ENCODE data around the gene JMJD1C. TPM values are rescaled to one million over a fixed set of nuclear protein-coding genes. Genes with fewer than 3 reads are reported as not detected.
A peak's percentile ranks its signal among the peaks of the same experiment; 100 is the strongest.
"Not testable (repeated sequence)": the region's sequence is repeated elsewhere in the genome, so short reads cannot be mapped to it uniquely, and the experiment has no call there.

The JMJD1C gene
- total and polyA plus RNA-seq, 2 donors: 27.8 to 273 TPM

DNA sequence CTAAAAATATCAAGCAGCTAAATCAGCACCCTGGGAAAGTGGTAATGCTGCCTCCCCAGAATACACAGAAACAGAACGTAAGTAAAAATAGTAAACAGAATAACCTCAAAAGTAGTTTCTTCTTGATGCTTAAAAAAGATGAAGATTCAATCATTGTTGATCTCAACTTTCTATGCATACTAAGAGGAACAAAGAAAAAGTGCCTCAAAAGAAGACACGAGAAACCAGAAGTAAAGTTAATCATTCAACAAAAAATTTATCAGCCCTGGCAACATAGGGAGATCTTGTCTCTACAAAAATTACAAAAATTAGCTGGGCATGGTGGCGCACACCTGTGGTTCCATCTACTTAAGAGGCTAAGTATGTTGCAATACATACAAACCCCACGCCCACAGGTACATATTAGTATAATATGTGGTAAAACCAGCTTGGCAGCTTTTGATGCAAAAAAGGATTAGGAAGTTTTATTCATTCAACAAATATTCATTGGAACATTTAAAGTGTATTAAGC is 179.0 kb downstream of the JMJD1C start:
- 91% methylated on average over 4 of the region's 4 CpGs for WGBS
- DNase-seq (ENCODE audit: extremely low spot score): no peak
- no peaks in the 10 kb centered on the region for H3K36me3 ChIP-seq (ENCODE audit: insufficient read depth)

DNA sequence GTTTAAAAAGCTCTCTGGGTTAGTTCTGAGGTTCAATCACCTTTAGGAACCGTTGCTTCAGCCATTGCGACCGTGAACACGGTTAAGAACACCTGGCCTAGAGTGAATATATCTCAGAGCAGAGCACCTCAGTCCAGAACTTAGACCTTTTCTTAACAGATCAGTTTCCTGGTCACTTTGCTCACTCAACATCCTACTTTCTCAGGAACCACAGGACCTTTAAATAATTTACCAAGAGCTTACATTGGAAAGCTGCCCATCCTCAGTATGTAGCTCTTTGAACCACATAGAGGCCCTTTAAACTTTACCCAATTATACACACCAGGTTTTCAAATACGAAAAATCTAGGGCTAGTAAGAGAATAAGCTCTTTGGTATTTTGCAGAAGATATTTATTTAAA is 179.4 kb downstream of the JMJD1C start:
- Histone ChIP-seq H3K36me3 (ENCODE audit: insufficient read depth) (no peaks in the 10 kb centered on the region), H3K4me1 (ENCODE audit: insufficient read depth) (no peaks in the 10 kb centered on the region), H3K27ac (ENCODE audit: low read depth) (no peak overlapping the region), H3K4me3 (ENCODE audit: low read depth, low read length) (no peak overlapping the region)
- no peak for DNase-seq (ENCODE audit: extremely low spot score)
- WGBS: 90% methylated on average over 5 of the region's 5 CpGs

More for the DNA sequence above, 179.0 kb downstream of the JMJD1C start:
- H3K4me1 ChIP-seq (ENCODE audit: insufficient read depth): no peaks in the 10 kb centered on the region
- no peak overlapping the region for H3K4me3 ChIP-seq (ENCODE audit: low read depth, low read length)
- no peak overlapping the region for H3K27ac ChIP-seq (ENCODE audit: low read depth)

DNA sequence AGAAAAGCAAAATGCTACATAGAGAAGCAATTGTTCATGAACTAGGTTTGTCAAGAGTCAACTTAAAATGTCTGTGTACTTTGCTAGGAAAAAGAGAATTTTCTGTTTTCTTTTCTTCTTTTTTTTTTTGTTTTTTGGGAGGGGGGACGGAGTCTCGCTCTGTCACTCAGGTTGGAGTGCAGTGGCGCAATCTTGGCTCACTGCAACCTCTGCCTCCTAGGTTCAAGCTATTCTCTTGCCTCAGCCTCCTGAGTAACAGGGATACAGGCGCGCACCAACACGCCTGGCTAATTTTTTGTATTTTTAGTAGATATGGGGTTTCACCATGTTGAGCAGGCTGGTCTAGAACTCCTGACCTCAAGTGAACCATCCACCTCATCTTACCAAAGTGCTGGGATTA is 181.9 kb downstream of the JMJD1C start:
- H3K4me3 ChIP-seq (ENCODE audit: low read depth, low read length); H3K27ac ChIP-seq (ENCODE audit: low read depth); H3K4me1 ChIP-seq (ENCODE audit: insufficient read depth); DNase-seq (ENCODE audit: extremely low spot score); H3K36me3 ChIP-seq (ENCODE audit: insufficient read depth): not testable (repeated sequence)
- WGBS: 97% methylated on average over 6 of the region's 6 CpGs

DNA sequence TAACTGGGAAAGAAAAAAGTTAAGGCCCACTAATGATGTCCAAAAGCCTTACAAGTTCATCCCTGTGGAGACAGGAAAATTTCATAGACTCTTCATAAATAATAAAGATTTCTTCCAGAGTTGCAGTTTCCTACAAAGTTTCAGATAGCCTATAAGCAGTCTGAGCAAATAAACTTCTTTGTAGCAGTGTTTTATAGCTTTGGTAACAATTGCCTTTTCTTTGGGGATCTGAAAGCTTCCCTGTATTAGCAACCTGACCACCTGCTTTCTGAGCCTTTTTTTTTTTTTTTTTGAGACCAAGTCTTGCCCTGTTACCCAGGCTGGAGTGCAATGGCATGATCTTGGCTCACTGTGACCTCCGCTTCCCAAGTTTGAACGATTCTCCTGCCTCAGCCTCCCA is 182.7 kb downstream of the JMJD1C start:
- WGBS: 94% methylated on average over 2 of the region's 2 CpGs
- Histone ChIP-seq H3K36me3 (ENCODE audit: insufficient read depth) (no peaks in the 10 kb centered on the region), H3K4me1 (ENCODE audit: insufficient read depth) (no peaks in the 10 kb centered on the region), H3K27ac (ENCODE audit: low read depth) (no peak overlapping the region), H3K4me3 (ENCODE audit: low read depth, low read length) (no peak overlapping the region)
- DNase-seq (ENCODE audit: extremely low spot score): no peak

DNA sequence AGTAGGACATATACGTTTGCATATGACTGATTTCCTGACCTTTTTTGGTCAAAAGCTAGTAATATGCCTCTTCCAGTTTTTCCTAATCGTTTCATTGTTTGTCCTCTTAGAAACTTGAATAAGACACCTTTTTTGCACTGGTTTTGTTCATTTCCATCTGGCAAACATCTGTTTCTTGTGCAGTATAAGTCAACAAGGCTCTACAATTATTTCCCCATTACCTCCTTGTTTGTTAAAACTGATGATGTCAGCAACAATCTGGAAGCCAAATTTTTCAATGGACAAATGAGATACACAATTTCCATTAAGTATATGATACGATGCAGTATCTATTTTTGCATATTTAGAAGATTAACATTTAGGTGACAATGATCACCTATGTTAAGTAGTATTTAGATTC is 183.8 kb downstream of the JMJD1C start:
- H3K4me1 ChIP-seq (ENCODE audit: insufficient read depth): no peaks in the 10 kb centered on the region
- no peak for DNase-seq (ENCODE audit: extremely low spot score)
- H3K36me3 ChIP-seq (ENCODE audit: insufficient read depth): no peaks in the 10 kb centered on the region
- 72% methylated on average over 3 of the region's 3 CpGs for WGBS
- H3K4me3 ChIP-seq (ENCODE audit: low read depth, low read length): no peak overlapping the region
- H3K27ac ChIP-seq (ENCODE audit: low read depth): no peak overlapping the region

DNA sequence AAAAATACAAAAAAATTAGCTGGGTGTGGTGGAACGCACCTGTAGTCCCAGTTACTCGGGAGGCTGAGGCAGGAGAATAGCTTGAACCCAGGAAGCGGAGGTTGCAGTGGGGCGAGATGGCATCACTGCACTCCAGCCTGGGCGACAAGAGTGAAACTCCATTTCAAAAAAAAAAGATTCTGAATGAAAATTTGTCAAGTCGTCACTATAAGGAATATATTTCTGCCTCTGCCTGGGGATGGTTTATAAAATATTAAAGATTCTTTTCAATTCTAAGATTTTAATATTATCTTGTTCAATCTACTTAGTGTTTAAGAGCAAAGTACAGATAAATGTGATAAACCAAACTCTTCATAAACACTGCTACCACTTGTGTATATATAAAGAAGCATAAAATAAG is 185.4 kb downstream of the JMJD1C start:
- H3K4me3 ChIP-seq (ENCODE audit: low read depth, low read length): no peak overlapping the region

DNA sequence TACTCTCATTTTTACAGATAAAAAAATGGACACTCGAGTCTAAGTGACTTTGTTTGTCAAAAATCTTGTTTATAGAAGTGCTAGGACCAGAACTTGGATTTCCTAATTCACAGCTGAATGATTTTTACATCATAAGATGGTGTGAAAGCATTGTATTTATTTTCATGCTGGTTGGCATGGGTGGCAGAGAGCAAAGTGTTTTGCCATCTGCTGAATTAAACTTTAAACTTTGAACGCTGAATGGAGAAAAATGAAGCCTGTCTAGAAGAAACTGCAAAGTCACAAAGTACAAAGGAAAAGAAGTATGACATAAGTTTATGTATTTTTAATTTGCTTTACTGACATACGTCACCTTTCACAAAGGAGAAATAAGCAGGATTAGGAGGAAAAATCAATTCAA is 190.7 kb downstream of the JMJD1C start:
- no peaks in the 10 kb centered on the region for H3K4me1 ChIP-seq (ENCODE audit: insufficient read depth)
- no peak for DNase-seq (ENCODE audit: extremely low spot score)
- 88% methylated on average over 3 of the region's 3 CpGs for WGBS
- H3K4me3 ChIP-seq (ENCODE audit: low read depth, low read length): no peak overlapping the region
- H3K27ac ChIP-seq (ENCODE audit: low read depth): no peak overlapping the region
- no peaks in the 10 kb centered on the region for H3K36me3 ChIP-seq (ENCODE audit: insufficient read depth)

More for the DNA sequence above, 185.4 kb downstream of the JMJD1C start:
- Histone ChIP-seq H3K36me3 (ENCODE audit: insufficient read depth) (no peaks in the 10 kb centered on the region), H3K4me1 (ENCODE audit: insufficient read depth) (no peaks in the 10 kb centered on the region), H3K27ac (ENCODE audit: low read depth) (no peak overlapping the region)
- DNase-seq (ENCODE audit: extremely low spot score): no peak
- 97% methylated on average over 6 of the region's 6 CpGs for WGBS

DNA sequence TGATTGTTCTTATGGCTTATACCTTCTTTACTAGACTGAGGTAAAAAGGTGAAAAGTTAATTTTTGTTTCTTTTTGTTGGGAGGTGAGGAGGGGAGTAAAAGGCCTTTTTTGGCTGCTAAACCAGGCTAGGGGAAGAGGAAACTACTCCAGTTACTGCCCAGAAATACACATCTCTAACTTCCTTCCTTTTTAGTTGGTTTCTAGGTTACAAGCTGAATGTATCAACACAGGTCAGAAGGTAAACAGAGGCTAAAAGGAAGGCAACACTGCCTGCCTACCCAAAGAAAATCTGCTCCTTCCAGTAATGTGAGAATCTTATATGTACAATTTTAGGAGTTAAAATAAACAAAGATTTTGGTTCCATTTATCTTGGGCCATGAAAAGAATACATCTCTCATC is 192.2 kb downstream of the JMJD1C start:
- no peaks in the 10 kb centered on the region for H3K4me1 ChIP-seq (ENCODE audit: insufficient read depth)
- peak overlapping the region; percentile 2 for H3K27ac ChIP-seq (ENCODE audit: low read depth)
- H3K36me3 ChIP-seq (ENCODE audit: insufficient read depth): no peaks in the 10 kb centered on the region
- H3K4me3 ChIP-seq (ENCODE audit: low read depth, low read length): no peak overlapping the region
- DNase-seq (ENCODE audit: extremely low spot score): no peak

DNA sequence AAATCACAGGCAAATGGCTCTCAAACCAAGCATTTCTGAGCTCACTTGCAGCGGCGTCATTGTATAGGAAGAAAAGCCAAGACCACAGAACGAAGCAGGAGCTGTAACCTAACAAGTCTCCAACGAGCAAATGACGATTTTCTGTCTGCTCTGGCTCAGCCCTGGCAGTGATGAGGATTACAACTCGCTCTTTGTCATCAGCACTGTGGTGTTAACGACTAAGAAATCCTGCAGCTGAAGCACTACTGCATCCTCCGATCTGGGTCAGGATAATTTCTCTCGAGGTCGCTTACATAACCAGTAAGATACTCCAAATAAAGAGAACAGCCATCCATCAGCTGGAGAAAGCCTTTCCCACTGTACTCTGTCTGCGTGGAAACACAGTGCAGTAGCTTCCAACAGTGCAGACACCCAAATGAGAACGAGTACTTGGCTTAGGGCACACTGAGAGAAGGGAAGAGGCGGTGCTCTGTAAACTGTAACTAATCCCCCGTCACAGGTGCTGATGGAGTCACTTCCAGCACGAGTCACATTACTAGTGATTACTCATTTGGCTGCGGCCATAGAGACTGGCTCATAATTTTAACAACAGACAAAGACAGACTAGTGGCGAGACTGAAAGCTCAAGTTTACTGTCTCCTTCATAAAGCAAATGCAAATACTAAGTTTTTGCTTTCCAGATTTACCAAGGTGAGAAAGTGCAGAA is 196.8 kb downstream of the JMJD1C start:
- H3K4me3 ChIP-seq (ENCODE audit: low read depth, low read length): peak overlapping the region; percentile 47
- peak overlapping the region; percentile 76 for H3K27ac ChIP-seq (ENCODE audit: low read depth)
- under 1% methylated on average over 17 of the region's 17 CpGs for WGBS
- H3K4me1 ChIP-seq (ENCODE audit: insufficient read depth): no peaks in the 10 kb centered on the region
- DNase-seq (ENCODE audit: extremely low spot score): peak; percentile 89
- H3K36me3 ChIP-seq (ENCODE audit: insufficient read depth): no peaks in the 10 kb centered on the region

DNA sequence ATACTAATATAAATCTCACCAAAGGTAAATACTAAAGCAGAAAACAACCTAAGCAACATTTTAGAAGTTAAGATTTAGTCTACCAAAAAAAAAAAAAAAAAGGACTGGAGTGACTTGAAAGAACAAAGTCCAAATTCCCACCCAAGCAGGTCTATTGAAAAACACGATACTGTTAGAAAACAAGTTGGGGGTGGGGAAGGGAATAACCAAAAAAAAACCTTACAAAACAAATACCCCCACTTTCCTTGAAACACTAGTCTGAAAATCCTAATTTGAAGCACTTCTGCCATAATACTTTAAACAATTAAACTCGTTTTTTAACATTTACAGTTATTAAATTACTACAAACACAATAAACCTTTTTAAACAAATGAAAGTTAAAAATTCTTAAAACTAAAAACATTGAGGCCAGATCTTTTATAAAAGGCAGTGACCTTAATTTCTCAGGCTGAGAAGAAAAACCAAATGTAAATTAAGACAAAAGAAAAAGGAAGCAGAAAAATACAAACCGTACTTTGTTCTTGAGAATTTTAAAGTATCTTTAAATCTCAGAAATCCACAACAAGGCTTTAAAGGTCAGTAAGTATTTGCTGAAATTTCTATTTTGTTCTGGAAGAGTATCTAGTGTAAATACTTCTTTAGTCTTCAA is 197.5 kb downstream of the JMJD1C start:
- WGBS: under 1% methylated on average over 3 of the region's 3 CpGs

DNA sequence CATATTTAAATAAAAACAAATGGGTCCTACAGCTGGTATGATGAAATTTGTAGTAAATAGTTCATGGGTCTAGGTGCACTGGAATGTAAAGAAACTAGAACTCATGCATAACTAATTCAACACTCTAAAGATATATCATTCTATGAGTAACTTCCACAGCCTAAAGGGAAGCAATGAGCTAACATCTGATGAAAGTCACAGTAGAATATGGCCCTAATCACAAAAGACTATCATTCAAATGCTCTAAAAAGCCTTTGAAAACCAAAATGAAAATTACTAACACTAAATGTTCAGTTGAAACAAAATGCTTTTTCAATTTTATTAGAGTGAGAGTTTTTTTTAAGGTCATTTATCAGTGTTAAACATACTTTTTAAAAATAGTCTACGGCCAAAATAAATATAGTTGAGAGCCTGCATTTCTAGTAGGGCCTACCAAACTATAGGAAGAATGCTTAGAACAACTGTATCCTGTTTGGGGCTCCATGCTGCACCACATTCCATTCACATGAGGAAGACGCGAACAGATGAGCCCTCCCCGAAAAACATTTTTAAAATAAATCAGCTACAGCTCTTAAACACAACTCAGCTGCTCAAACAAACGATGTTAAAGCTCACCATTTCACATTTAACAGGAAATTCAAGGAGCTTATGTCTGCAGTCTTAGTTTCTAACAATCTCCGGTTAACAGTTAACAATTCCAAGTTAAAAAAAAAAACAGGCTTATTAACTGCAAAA is 198.2 kb downstream of the JMJD1C start:
- DNase-seq (ENCODE audit: extremely low spot score): peak; percentile 79
- H3K27ac ChIP-seq (ENCODE audit: low read depth): peak overlapping the region; percentile 64
- under 1% methylated on average over 6 of the region's 6 CpGs for WGBS
- H3K4me3 ChIP-seq (ENCODE audit: low read depth, low read length): peak overlapping the region; percentile 49
- H3K4me1 ChIP-seq (ENCODE audit: insufficient read depth): no peaks in the 10 kb centered on the region
- H3K36me3 ChIP-seq (ENCODE audit: insufficient read depth): no peaks in the 10 kb centered on the region

More for the DNA sequence above, 197.5 kb downstream of the JMJD1C start:
- H3K4me1 ChIP-seq (ENCODE audit: insufficient read depth): no peaks in the 10 kb centered on the region
- peak overlapping the region; percentile 49 for H3K4me3 ChIP-seq (ENCODE audit: low read depth, low read length)
- H3K36me3 ChIP-seq (ENCODE audit: insufficient read depth): no peaks in the 10 kb centered on the region
- DNase-seq (ENCODE audit: extremely low spot score): no peak
- H3K27ac ChIP-seq (ENCODE audit: low read depth): peak overlapping the region; percentile 76

DNA sequence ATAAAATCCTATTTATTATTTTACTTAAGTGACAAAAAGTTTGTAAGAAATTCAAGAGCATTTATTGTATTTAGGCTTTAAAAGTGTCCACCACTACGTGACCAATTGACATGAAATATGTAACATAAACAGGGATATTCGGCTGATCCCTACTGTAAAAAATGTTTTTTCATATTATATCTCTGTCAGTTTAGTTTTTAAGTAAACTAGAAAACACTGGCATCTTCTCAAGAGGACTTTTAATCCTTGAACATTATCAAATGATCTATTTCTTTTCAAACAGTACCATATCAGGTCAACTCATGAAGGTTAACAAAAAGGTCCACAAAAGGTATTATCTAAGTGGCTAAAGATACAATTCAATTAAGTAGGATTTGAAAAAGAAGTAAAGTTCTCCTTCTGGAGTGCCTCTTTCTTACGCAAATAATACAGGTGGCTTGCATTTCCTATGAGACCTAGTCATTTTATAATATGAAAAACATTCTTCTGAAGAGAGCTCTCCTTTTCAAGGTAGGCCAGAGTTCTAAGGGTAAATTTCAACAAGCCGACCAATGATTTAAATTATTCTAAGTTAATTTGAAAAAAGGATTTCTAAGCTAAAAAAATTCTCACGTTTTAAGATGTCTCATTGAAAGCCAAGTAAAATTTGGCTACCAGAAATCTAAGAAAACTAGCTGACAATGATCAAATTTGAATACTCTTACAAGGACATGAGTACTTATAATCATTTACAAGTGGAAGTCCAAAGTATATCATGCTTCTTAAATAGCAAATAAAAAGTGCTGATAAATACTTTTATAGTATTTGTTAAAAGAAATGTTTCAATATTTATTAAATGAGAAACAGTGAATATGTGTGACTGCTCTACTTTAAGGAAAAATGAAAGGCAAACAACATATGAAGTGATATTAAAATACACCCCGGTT is 199.1 kb downstream of the JMJD1C start:
- WGBS: 11% methylated on average over 6 of the region's 6 CpGs
- DNase-seq (ENCODE audit: extremely low spot score): no peak
- Histone ChIP-seq H3K36me3 (ENCODE audit: insufficient read depth) (no peaks in the 10 kb centered on the region), H3K4me3 (ENCODE audit: low read depth, low read length) (peak overlapping the region; percentile 28), H3K27ac (ENCODE audit: low read depth) (peak overlapping the region; percentile 59), H3K4me1 (ENCODE audit: insufficient read depth) (no peaks in the 10 kb centered on the region)

DNA sequence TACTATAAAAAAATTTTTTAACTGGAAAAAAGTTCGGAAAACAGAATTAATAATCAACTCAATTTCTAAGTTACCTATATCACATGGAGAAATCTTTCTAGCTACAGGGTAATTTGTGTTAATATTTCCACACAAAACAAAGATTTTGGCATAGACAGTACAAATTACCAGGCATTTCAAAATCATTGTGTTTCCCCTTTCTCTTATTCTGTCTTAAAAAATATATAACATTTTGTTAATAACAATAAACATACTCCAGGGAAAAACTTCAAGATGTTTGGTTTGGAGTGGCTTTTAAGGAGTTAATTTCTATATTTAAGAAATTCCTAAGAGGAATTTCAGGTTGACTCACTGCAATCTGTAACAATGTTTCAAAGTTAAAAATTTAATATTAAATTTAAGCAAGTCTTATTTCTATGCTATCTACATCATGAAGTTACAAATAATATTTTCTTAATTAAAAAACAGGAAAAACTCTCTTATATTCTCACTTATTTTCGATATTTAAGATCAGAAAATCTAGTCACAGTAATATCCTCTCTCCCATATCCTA is 200.0 kb downstream of the JMJD1C start:
- no peak overlapping the region for H3K27ac ChIP-seq (ENCODE audit: low read depth)
- no peaks in the 10 kb centered on the region for H3K36me3 ChIP-seq (ENCODE audit: insufficient read depth)
- H3K4me1 ChIP-seq (ENCODE audit: insufficient read depth): no peaks in the 10 kb centered on the region
- no peak overlapping the region for H3K4me3 ChIP-seq (ENCODE audit: low read depth, low read length)
- 43% methylated on average over 2 of the region's 2 CpGs for WGBS
- no peak for DNase-seq (ENCODE audit: extremely low spot score)
